ENCODE data around the gene ATP1B1.

GRCh38 chr1:169108223-169108622 is 1.7 kb downstream of the ATP1B1 start:
- TF ChIP-seq CTCF (IDR thresholded peaks at IDR 0.05 in 2 of 3, conservative IDR thresholded peaks at IDR 0.05 in 1 of 3; ENCODE audit: borderline replicate concordance in 1 of 3, insufficient read depth in 1 of 3, low read depth in 2 of 3, low read length in 2 of 3) (no peak), CBX3 (IDR thresholded peaks at IDR 0.05; ENCODE audit: low read depth) (no peak), EGR1 (IDR thresholded peaks at IDR 0.05; ENCODE audit: low read depth) (no peak), YY1 (IDR thresholded peaks at IDR 0.05; ENCODE audit: extremely low read depth, insufficient replicate concordance, low read depth, low read length) (no peak), EZH2phosphoT487 (IDR thresholded peaks at IDR 0.05; ENCODE audit: borderline replicate concordance) (no peak), POLR2AphosphoS5 (IDR thresholded peaks at IDR 0.05; ENCODE audit: low read depth, low read length) (no peak), FOSL1 (IDR thresholded peaks at IDR 0.05; ENCODE audit: low read depth) (no peak), ELF1 (IDR thresholded peaks at IDR 0.05; ENCODE audit: borderline replicate concordance, low read depth) (no peak), MAX (IDR thresholded peaks at IDR 0.05) (no peak), EZH2 (IDR thresholded peaks at IDR 0.05) (no peak), JUND (IDR thresholded peaks at IDR 0.05) (no peak)
